Mucosa of rectum (tissue), 2 donors: ENCODE results near the gene P2RX3.
A peak's percentile ranks its signal among the peaks of the same experiment; 100 is the strongest.

Experiments used
- H3K27ac ChIP-seq, 2 donors: one replicate each; pipeline ENCODE4 v1.7.0; 2013; ENCODE audit warnings: inconsistent platforms in 2 of 2, low read depth in 2 of 2, low read length in 2 of 2
- H3K27me3 ChIP-seq, 2 donors: one replicate each; pipeline ENCODE4 v1.7.0; 2013; ENCODE audit warnings: low read length in 2 of 2; ENCODE audit not compliant: control insufficient read depth in 2 of 2, insufficient read depth in 2 of 2
- H3K36me3 ChIP-seq, 2 donors: one replicate each; pipeline ENCODE4 v1.7.0; 2013; ENCODE audit warnings: low read length in 2 of 2; ENCODE audit not compliant: control insufficient read depth in 2 of 2, insufficient read depth in 2 of 2
- H3K4me1 ChIP-seq, 2 donors: one replicate each; pipeline ENCODE4 v1.7.0; 2013; ENCODE audit warnings: low read length in 2 of 2, mild to moderate bottlenecking in 1 of 2; ENCODE audit not compliant: control insufficient read depth in 2 of 2, insufficient read depth in 2 of 2
- H3K4me3 ChIP-seq, 2 donors: one replicate each; pipeline ENCODE4 v1.7.0; 2013; ENCODE audit warnings: low read length in 2 of 2
- H3K9ac ChIP-seq, 2 donors: one replicate each; pipeline ENCODE4 v1.7.0; 2013; ENCODE audit warnings: low read length in 2 of 2, low read depth in 1 of 2, mild to moderate bottlenecking in 1 of 2
- H3K9me3 ChIP-seq, 2 donors: one replicate each; pipeline ENCODE4 v1.7.0; 2013; ENCODE audit warnings: low read length in 2 of 2; ENCODE audit not compliant: control insufficient read depth in 2 of 2
- donor health status: healthy.
- donor health status: Normal muscosa, but diverticular disease.

Gene P2RX3

GRCh38 chr11:57316017-57316416 is 22.1 kb upstream of the P2RX3 start:
- Histone ChIP-seq H3K27ac (no peak overlapping the region), H3K4me3 (no peak overlapping the region), H3K27me3 (no peaks in the 10 kb centered on the region), H3K4me1 (peaks cover 44 to 45% of the 10 kb centered on the region in 2 donors), H3K9ac (no peak overlapping the region), H3K36me3 (peaks cover 50 to 66% of the 10 kb centered on the region in 2 donors), H3K9me3 (no peaks in the 10 kb centered on the region)

GRCh38 chr11:57318178-57318577 is 20.0 kb upstream of the P2RX3 start:
- Histone ChIP-seq H3K4me3 (peak overlapping the region in 1 of 2 donors; percentile 7), H3K4me1 (peaks cover 46 to 53% of the 10 kb centered on the region in 2 donors), H3K9ac (peak overlapping the region in 1 of 2 donors; percentile 6), H3K27ac (peak overlapping the region in 1 of 2 donors; percentile 29), H3K27me3 (no peaks in the 10 kb centered on the region), H3K36me3 (peaks cover 45 to 59% of the 10 kb centered on the region in 2 donors), H3K9me3 (no peaks in the 10 kb centered on the region)

- no peaks in the 10 kb centered on the region for H3K27me3 ChIP-seq
- no peaks in the 10 kb centered on the region for H3K9me3 ChIP-seq
- no peak overlapping the region for H3K4me3 ChIP-seq
- peak overlapping the region in 1 of 2 donors; percentile 10 for H3K27ac ChIP-seq
- peaks cover 31 to 43% of the 10 kb centered on the region in 2 donors for H3K36me3 ChIP-seq
- H3K9ac ChIP-seq, result peak overlapping the region in 1 of 2 donors; percentile 47
- H3K4me1 ChIP-seq, result peaks cover 52 to 61% of the 10 kb centered on the region in 2 donors
Observed at GRCh38 chr11:57320067-57320718, 18.0 kb upstream of the P2RX3 start.

- no peaks in the 10 kb centered on the region for H3K9me3 ChIP-seq
- no peaks in the 10 kb centered on the region for H3K27me3 ChIP-seq
- peaks cover 31 to 37% of the 10 kb centered on the region in 2 donors for H3K36me3 ChIP-seq
- H3K9ac ChIP-seq, result peak overlapping the region; percentile 47 to 92
- H3K4me1 ChIP-seq, result peaks cover 56 to 68% of the 10 kb centered on the region in 2 donors
- H3K4me3 ChIP-seq, result peak overlapping the region; percentile 66 to 79
- H3K27ac ChIP-seq, result peak overlapping the region; percentile 96 to 97
Observed at GRCh38 chr11:57320719-57321387, 17.3 kb upstream of the P2RX3 start.

- peak overlapping the region; percentile 96 to 97 for H3K27ac ChIP-seq
- H3K36me3 ChIP-seq, result peaks cover 26 to 29% of the 10 kb centered on the region in 2 donors
- H3K4me1 ChIP-seq, result peaks cover 59 to 73% of the 10 kb centered on the region in 2 donors
- peak overlapping the region; percentile 66 to 79 for H3K4me3 ChIP-seq
- H3K9me3 ChIP-seq, result no peaks in the 10 kb centered on the region
- H3K9ac ChIP-seq, result peak overlapping the region; percentile 63 to 92
- no peaks in the 10 kb centered on the region for H3K27me3 ChIP-seq
Observed at GRCh38 chr11:57321388-57322255, 16.5 kb upstream of the P2RX3 start.

- H3K9ac ChIP-seq, result peak overlapping the region; percentile 88 to 92
- peak overlapping the region; percentile 79 to 89 for H3K4me3 ChIP-seq
Observed at GRCh38 chr11:57322256-57323166, 15.6 kb upstream of the P2RX3 start.

GRCh38 chr11:57323167-57323854 is 14.8 kb upstream of the P2RX3 start:
- peak overlapping the region; percentile 79 to 89 for H3K4me3 ChIP-seq
- peak overlapping the region; percentile 96 to 97 for H3K27ac ChIP-seq
- H3K9ac ChIP-seq, result peak overlapping the region; percentile 88 to 92
- no peaks in the 10 kb centered on the region for H3K27me3 ChIP-seq
- H3K9me3 ChIP-seq, result no peaks in the 10 kb centered on the region
- peaks cover 57 to 58% of the 10 kb centered on the region in 2 donors for H3K4me1 ChIP-seq
- peaks cover 25 to 31% of the 10 kb centered on the region in 2 donors for H3K36me3 ChIP-seq

More at GRCh38 chr11:57322256-57323166, 15.6 kb upstream of the P2RX3 start:
- no peaks in the 10 kb centered on the region for H3K9me3 ChIP-seq
- H3K4me1 ChIP-seq, result peaks cover 61 to 64% of the 10 kb centered on the region in 2 donors
- H3K36me3 ChIP-seq, result peaks cover 25 to 30% of the 10 kb centered on the region in 2 donors
- H3K27ac ChIP-seq, result peak overlapping the region; percentile 96 to 97
- no peaks in the 10 kb centered on the region for H3K27me3 ChIP-seq

GRCh38 chr11:57323855-57324153 is 14.3 kb upstream of the P2RX3 start:
- Histone ChIP-seq H3K9me3 (no peaks in the 10 kb centered on the region), H3K4me3 (peak overlapping the region; percentile 79 to 89), H3K9ac (peak overlapping the region; percentile 88 to 92), H3K36me3 (peaks cover 27 to 33% of the 10 kb centered on the region in 2 donors), H3K4me1 (peaks cover 54 to 58% of the 10 kb centered on the region in 2 donors), H3K27me3 (no peaks in the 10 kb centered on the region), H3K27ac (peak overlapping the region; percentile 96 to 97)
